HFFc6 (cell line): ENCODE data around the gene CAMK2G. TPM values are rescaled to one million over a fixed set of nuclear protein-coding genes. Genes with fewer than 3 reads are reported as not detected.

Experiments
- DNase-seq: peaks from one replicate; pipeline ENCODE4 v3.0.0-alpha.2; 2018
- H3K27ac Mint-ChIP-seq: 2 replicates; pipeline ENCODE4 v1.8.0; 2020; ENCODE audit warnings: mild to moderate bottlenecking, mixed read lengths
- H3K27me3 Mint-ChIP-seq: 2 replicates; pipeline ENCODE4 v1.8.0; 2021; ENCODE audit warnings: mild to moderate bottlenecking, moderate library complexity, mixed read lengths; ENCODE audit not compliant: insufficient read depth
- H3K36me3 Mint-ChIP-seq: 2 replicates; pipeline ENCODE4 v1.8.0; 2021; ENCODE audit warnings: low read depth, mixed read lengths
- H3K4me1 Mint-ChIP-seq: 2 replicates; pipeline ENCODE4 v1.8.0; 2020; ENCODE audit warnings: low read depth, mixed read lengths
- H3K4me3 Mint-ChIP-seq: 2 replicates; pipeline ENCODE4 v1.8.0; 2020; ENCODE audit warnings: mild to moderate bottlenecking, moderate library complexity, mixed read lengths
- H3K9me3 Mint-ChIP-seq: 2 replicates; pipeline ENCODE4 v1.8.0; 2020; ENCODE audit warnings: mild to moderate bottlenecking, mixed read lengths
- total RNA-seq, 6 experiments: library from RNA; stranded (reverse); fragmentation: NEBNext Ultra II Directional; extraction: Animal tissue kit (Norgen Biotek cat#: 25700); gene quantifications; 2 replicates in 1 of 6; 3 replicates in 5 of 6; pipeline ENCODE4 v1.2.3, GENCODE V29; 2021
- TF ChIP-seq, protein P1 (sequence below): fragments of 200-600 bp; sonication (generic); IDR thresholded peaks from 2 replicates; pipeline ENCODE4 v1.5.0; 2021; ENCODE audit warnings: antibody characterized with exemption, mild to moderate bottlenecking

Gene CAMK2G
- total RNA-seq, 6 experiments from 2014 or later, result 24.6 to 33.1 (median 28.1) TPM

DNA sequence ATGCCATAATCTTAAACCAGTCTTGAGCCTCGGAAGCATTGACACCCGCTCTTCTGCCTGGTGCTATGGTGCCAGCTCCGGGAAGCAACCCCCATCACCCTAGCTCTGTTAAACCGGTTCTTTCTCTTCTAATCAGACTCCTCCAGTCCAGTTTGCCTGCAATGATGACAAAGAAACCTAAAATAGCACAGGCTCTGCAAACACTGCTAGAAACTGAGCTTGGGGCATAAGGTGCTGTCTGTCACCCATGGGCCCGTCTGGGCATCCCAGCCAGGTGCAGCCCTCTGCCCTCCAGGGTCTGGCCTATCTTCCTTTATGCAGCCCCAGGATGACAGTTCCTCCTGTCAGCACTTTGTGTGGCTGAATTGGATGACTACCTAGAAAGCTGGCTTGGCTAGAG is 14.2 kb upstream of the CAMK2G start:
- H3K27me3 Mint-ChIP-seq, result no peaks in the 10 kb centered on the region; the same call in 1 of the 2 replicates
- peak overlapping the region; percentile 33; the same call in 1 of the 2 replicates for H3K4me3 Mint-ChIP-seq
- H3K36me3 Mint-ChIP-seq, result no peaks in the 10 kb centered on the region
- peak overlapping the region; percentile 97 for H3K27ac Mint-ChIP-seq
- H3K4me1 Mint-ChIP-seq, result peaks cover 78% of the 10 kb centered on the region
- TF ChIP-seq, protein P1, sequence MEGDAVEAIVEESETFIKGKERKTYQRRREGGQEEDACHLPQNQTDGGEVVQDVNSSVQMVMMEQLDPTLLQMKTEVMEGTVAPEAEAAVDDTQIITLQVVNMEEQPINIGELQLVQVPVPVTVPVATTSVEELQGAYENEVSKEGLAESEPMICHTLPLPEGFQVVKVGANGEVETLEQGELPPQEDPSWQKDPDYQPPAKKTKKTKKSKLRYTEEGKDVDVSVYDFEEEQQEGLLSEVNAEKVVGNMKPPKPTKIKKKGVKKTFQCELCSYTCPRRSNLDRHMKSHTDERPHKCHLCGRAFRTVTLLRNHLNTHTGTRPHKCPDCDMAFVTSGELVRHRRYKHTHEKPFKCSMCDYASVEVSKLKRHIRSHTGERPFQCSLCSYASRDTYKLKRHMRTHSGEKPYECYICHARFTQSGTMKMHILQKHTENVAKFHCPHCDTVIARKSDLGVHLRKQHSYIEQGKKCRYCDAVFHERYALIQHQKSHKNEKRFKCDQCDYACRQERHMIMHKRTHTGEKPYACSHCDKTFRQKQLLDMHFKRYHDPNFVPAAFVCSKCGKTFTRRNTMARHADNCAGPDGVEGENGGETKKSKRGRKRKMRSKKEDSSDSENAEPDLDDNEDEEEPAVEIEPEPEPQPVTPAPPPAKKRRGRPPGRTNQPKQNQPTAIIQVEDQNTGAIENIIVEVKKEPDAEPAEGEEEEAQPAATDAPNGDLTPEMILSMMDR, result no peak
- no peak for DNase-seq
- H3K9me3 Mint-ChIP-seq, result no peaks in the 10 kb centered on the region

DNA sequence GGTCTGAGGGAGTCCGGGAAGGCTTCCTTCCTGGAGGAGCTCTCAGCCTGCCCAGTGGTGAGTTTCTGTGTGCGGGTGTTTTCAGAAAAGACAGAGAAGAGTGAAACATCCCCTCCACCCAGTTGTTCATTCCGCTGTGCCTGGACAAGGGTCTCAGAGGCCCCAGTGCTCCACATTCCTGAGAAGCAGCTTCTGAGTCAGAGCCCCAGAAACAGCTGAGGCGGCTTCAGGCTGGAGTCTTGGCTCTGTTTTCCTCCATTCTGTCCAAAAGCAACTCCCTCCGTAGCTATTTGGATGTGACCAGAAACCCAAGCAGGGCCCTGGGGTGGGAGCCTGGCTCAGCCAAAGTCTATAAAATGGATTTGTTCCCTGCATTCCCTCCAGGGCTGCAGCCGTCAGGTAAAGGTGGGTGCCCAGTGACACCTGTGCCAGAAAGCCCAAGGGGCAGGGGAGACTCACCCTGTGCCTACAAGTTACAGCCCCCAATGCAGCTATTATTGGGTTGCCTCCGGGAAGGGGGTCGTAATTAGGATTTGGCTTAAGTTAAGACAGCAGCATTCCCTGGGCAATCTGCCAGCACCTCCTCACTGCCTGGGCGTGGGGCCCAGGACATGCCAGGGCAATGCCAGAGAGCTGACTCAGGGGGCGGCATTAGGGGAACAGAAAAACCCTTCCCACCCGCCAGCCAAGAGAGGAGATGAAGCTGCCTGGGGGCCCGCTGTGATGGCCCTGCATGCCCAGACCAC is 13.1 kb upstream of the CAMK2G start:
- H3K9me3 Mint-ChIP-seq, result no peaks in the 10 kb centered on the region
- H3K27ac Mint-ChIP-seq, result peak overlapping the region; percentile 97
- peak overlapping the region; percentile 78 for H3K4me3 Mint-ChIP-seq
- DNase-seq, result peak; percentile 89
- H3K27me3 Mint-ChIP-seq, result no peaks in the 10 kb centered on the region; the same call in 1 of the 2 replicates
- TF ChIP-seq, protein P1, result peak; percentile 46
- peaks cover 68% of the 10 kb centered on the region for H3K4me1 Mint-ChIP-seq
- no peaks in the 10 kb centered on the region for H3K36me3 Mint-ChIP-seq

DNA sequence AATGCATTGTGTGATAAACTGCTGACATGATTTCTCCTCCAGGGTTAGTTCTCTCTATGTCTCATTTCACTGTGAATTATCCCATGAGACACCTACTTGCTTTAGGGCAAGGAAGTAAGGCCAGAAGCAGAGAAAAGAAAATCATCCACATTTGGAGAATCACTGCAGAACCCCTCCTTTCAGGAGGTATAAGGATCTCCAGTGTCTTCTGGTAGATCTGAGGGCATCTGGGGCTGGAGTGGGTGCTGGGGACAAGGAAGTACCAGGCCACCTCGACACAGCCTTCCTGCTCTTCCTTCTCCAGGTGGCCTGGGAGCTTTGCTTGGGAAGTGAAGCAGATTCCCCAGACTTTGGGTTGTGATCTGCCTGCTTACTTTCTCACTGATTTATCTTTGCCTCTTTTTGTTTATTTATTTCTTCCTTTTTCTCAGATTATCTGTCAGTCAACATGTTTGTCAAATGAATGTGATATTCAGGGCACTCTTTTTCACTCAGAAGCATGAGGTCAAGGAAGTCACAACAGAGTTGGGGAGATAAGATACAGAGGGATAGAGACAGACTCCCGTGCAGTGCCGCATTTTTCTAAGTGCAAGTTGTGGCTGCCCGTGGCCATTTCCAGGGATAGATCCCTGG is 12.4 kb upstream of the CAMK2G start:
- Mint-ChIP-seq H3K36me3 (no peaks in the 10 kb centered on the region), H3K9me3 (no peaks in the 10 kb centered on the region), H3K27ac (peak overlapping the region; percentile 97), H3K4me1 (peaks cover 62% of the 10 kb centered on the region), H3K4me3 (peak overlapping the region; percentile 78), H3K27me3 (no peaks in the 10 kb centered on the region; the same call in 1 of the 2 replicates)
- TF ChIP-seq, protein P1, result no peak
- no peak for DNase-seq

DNA sequence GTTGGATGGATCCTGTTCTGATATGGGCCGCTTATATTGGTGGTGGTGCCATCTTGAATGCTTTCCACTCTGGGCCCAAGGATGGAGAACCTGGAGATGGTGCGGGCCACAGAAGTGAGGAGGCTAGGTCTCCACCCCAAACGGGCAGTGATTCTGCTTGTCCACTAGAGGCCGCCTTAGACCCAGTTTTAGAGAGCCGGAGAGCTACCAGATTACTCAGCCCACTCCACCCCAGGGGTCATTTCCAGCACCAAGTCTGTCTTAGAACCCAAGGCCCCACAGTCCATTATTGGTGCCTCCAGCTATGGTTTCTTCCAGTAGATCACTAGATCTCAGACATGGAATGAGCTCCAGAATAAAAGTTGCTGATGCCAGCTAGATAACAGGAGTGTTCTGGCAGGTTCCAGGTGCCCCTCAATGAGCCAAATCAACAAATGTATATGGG is 11.8 kb upstream of the CAMK2G start:
- Mint-ChIP-seq H3K27me3 (no peaks in the 10 kb centered on the region), H3K4me3 (peak overlapping the region; percentile 78; the same call in 1 of the 2 replicates), H3K27ac (peak overlapping the region; percentile 97)

DNA sequence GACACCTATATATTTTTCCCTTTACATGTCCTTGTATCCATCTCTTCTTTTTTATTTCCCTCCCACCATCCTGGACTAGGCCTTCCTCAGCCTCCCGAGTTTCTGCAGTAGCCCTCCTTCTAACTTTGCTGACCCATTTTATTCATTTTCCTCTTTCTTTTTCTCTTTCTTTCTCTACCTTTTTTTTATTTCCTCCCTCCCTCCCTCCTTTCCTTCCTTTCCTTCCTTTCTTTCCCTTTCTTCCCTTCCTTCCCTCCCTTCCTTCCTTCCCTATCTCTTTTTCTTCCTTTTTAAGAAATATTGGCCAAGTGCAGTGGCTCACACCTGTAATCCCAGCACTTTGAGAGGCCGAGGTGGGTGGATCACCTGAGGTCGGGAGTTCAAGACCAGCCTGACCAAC is 9.7 kb upstream of the CAMK2G start:
- Mint-ChIP-seq H3K9me3 (no peaks in the 10 kb centered on the region), H3K27ac (no peak overlapping the region), H3K4me1 (peaks cover 69% of the 10 kb centered on the region), H3K27me3 (no peaks in the 10 kb centered on the region), H3K36me3 (no peaks in the 10 kb centered on the region), H3K4me3 (no peak overlapping the region)
- TF ChIP-seq, protein P1, result no peak
- no peak for DNase-seq

More for the DNA sequence above, 11.8 kb upstream of the CAMK2G start:
- Mint-ChIP-seq H3K36me3 (no peaks in the 10 kb centered on the region), H3K9me3 (no peaks in the 10 kb centered on the region), H3K4me1 (peaks cover 62% of the 10 kb centered on the region)
- TF ChIP-seq, protein P1, result peak; percentile 93
- peak; percentile 77 for DNase-seq
